Astrocyte (in vitro differentiated cells and primary cell): ENCODE results near the gene ZNF277. TPM values are rescaled to one million over a fixed set of nuclear protein-coding genes. Genes with fewer than 3 reads are reported as not detected.
A peak's percentile ranks its signal among the peaks of the same experiment; 100 is the strongest.
"Not testable (repeated sequence)": the region's sequence is repeated elsewhere in the genome, so short reads cannot be mapped to it uniquely, and the experiment has no call there.

Experiments
- DNase-seq: peaks from one replicate; pipeline ENCODE4 v3.0.0-alpha.2; 2010; ENCODE audit warnings: low read depth
- FAIRE-seq: peaks from 2 replicates; lab custom pipeline; 2011; peaks lifted over from hg19 to GRCh38; lab: Jason Lieb, UNC
- H2AFZ ChIP-seq: 2 replicates; pipeline ENCODE4 v1.6.0; 2012; ENCODE audit warnings: low read depth, low read length, inconsistent platforms
- H3K27ac ChIP-seq: 2 replicates; pipeline ENCODE4 v1.5.1; 2011; ENCODE audit warnings: low read depth, low read length, inconsistent platforms
- H3K27me3 ChIP-seq: 2 replicates; pipeline ENCODE4 v1.6.0; 2011; ENCODE audit warnings: low read length, inconsistent platforms; ENCODE audit not compliant: insufficient read depth
- H3K36me3 ChIP-seq: 2 replicates; pipeline ENCODE4 v1.5.1; 2011; ENCODE audit warnings: low read length, inconsistent platforms; ENCODE audit not compliant: insufficient read depth
- H3K4me1 ChIP-seq: 2 replicates; pipeline ENCODE4 v1.5.1; 2011; ENCODE audit warnings: low read length, inconsistent platforms; ENCODE audit not compliant: insufficient read depth
- H3K4me2 ChIP-seq: 2 replicates; pipeline ENCODE4 v1.6.0; 2012; ENCODE audit warnings: low read length, inconsistent platforms
- H3K4me3 ChIP-seq: 2 replicates; pipeline ENCODE4 v1.5.1; 2011; ENCODE audit warnings: low read depth, mild to moderate bottlenecking, low read length, inconsistent platforms; ENCODE audit not compliant: insufficient read depth
- H3K79me2 ChIP-seq: 2 replicates; pipeline ENCODE4 v1.6.0; 2012; ENCODE audit warnings: mild to moderate bottlenecking, low read length, inconsistent platforms; ENCODE audit not compliant: insufficient read depth
- H3K9ac ChIP-seq: 2 replicates; pipeline ENCODE4 v1.6.0; 2012; ENCODE audit warnings: mild to moderate bottlenecking, low read length, inconsistent platforms
- H3K9me3 ChIP-seq: 2 replicates; pipeline ENCODE4 v1.5.1; 2012; ENCODE audit warnings: low read depth, mild to moderate bottlenecking, low read length, inconsistent platforms; ENCODE audit not compliant: insufficient read depth
- H4K20me1 ChIP-seq: 2 replicates; pipeline ENCODE4 v1.6.0; 2012; ENCODE audit warnings: low read length, inconsistent platforms; ENCODE audit not compliant: insufficient read depth
- H3K27ac Mint-ChIP-seq: one replicate; pipeline ENCODE4 v1.8.0; 2021; ENCODE audit warnings: mild to moderate bottlenecking, mixed read lengths; ENCODE audit not compliant: unreplicated experiment
- H3K27me3 Mint-ChIP-seq: one replicate; pipeline ENCODE4 v1.8.0; 2021; ENCODE audit warnings: low read depth, mixed read lengths; ENCODE audit not compliant: unreplicated experiment
- H3K36me3 Mint-ChIP-seq: one replicate; pipeline ENCODE4 v1.8.0; 2021; ENCODE audit warnings: low read depth, mixed read lengths; ENCODE audit not compliant: unreplicated experiment
- H3K4me1 Mint-ChIP-seq: one replicate; pipeline ENCODE4 v1.8.0; 2021; ENCODE audit warnings: low read depth, mixed read lengths; ENCODE audit not compliant: unreplicated experiment
- H3K4me3 Mint-ChIP-seq: one replicate; pipeline ENCODE4 v1.8.0; 2021; ENCODE audit warnings: mild to moderate bottlenecking, moderate library complexity, mixed read lengths; ENCODE audit not compliant: unreplicated experiment
- H3K9me3 Mint-ChIP-seq: one replicate; pipeline ENCODE4 v1.8.0; 2021; ENCODE audit warnings: mild to moderate bottlenecking, mixed read lengths; ENCODE audit not compliant: unreplicated experiment
- EZH2 ChIP-seq: IDR thresholded peaks from 2 replicates; pipeline ENCODE4 v1.6.1; 2012; ENCODE audit warnings: mild to moderate bottlenecking, low read length, inconsistent platforms; ENCODE audit not compliant: insufficient read depth
- total RNA-seq: library from RNA; stranded (reverse); gene quantifications from 2 replicates; pipeline ENCODE4 v1.2.1, GENCODE V29; 2021
- TF ChIP-seq, protein P1 (sequence below): IDR thresholded peaks from 2 replicates; pipeline ENCODE4 v1.5.1; 2011; ENCODE audit warnings: low read depth, mild to moderate bottlenecking, inconsistent platforms, low read length, moderate library complexity; ENCODE audit not compliant: insufficient read depth

ZNF277 gene
- total RNA-seq, 1 donor from 2014 or later, result 23.0 TPM

GRCh38 chr7:112238330-112238729, 31.8 kb downstream of the ZNF277 start:
- Histone ChIP-seq H3K27me3 (no peaks in the 10 kb centered on the region), H4K20me1 (peaks cover 5% of the 10 kb centered on the region), H3K4me3 (no peak overlapping the region), H3K4me2 (no peak overlapping the region), H3K4me1 (peaks cover 10% of the 10 kb centered on the region), H3K79me2 (peaks cover 4% of the 10 kb centered on the region), H3K9ac (no peak overlapping the region), H3K27ac (no peak overlapping the region), H3K9me3 (no peaks in the 10 kb centered on the region), H3K36me3 (no peaks in the 10 kb centered on the region), H2AFZ (no peak overlapping the region)
- FAIRE-seq (no peak), DNase-seq (no peak)
- no peaks in the 10 kb centered on the region for H3K27me3 Mint-ChIP-seq
- H3K36me3 Mint-ChIP-seq, result peaks cover 5% of the 10 kb centered on the region
- peaks cover 15% of the 10 kb centered on the region for H3K4me1 Mint-ChIP-seq
- TF ChIP-seq, protein P1, sequence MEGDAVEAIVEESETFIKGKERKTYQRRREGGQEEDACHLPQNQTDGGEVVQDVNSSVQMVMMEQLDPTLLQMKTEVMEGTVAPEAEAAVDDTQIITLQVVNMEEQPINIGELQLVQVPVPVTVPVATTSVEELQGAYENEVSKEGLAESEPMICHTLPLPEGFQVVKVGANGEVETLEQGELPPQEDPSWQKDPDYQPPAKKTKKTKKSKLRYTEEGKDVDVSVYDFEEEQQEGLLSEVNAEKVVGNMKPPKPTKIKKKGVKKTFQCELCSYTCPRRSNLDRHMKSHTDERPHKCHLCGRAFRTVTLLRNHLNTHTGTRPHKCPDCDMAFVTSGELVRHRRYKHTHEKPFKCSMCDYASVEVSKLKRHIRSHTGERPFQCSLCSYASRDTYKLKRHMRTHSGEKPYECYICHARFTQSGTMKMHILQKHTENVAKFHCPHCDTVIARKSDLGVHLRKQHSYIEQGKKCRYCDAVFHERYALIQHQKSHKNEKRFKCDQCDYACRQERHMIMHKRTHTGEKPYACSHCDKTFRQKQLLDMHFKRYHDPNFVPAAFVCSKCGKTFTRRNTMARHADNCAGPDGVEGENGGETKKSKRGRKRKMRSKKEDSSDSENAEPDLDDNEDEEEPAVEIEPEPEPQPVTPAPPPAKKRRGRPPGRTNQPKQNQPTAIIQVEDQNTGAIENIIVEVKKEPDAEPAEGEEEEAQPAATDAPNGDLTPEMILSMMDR, result no peak
- no peak for TF ChIP-seq EZH2
- no peaks in the 10 kb centered on the region for H3K9me3 Mint-ChIP-seq
- H3K27ac Mint-ChIP-seq, result no peak overlapping the region
- no peak overlapping the region for H3K4me3 Mint-ChIP-seq

DNA sequence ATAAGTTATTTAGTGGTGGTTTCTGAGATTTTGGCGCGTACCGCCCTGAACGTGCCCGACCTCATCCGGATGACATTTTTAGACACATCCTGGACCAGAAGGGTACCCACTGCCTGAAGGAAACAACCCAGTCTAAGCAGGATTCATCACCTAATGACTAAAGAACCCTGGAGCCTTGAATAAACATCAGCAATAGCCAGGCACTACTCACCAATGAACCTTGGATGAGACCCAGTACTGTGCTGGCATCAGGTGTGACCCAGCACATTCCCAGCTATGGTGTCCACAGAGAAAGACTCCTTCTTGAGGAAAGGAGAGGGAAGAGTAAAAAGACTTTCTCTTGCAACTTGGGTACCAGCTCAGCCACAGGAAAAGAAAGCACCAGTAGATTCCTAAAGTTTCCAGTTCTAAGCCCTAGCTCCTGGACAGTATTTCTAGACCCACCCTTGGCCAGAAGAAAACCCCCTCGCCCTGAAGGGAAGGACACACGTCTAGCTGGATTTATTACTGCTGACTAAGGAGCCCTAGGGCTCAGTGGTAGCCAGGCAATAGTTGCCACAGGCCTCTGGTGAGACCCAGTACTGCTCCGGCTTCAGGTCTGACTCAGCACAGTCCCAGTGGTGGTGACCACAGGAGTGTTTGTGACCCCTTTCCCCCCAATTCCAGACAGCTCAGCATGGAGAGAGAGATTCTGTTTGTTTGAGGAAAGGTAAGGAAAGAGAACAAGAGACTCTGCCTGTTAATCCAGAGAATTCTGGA, 32.5 kb downstream of the ZNF277 start:
- H3K9ac ChIP-seq, result no peak overlapping the region
- TF ChIP-seq, protein P1, result no peak
- TF ChIP-seq EZH2, result no peak
- H3K9me3 ChIP-seq, result no peaks in the 10 kb centered on the region
- FAIRE-seq (no peak), DNase-seq (peak; percentile 22)
- H2AFZ ChIP-seq, result no peak overlapping the region
- H3K4me3 Mint-ChIP-seq, result no peak overlapping the region
- H4K20me1 ChIP-seq, result peaks cover 5% of the 10 kb centered on the region
- peaks cover 5% of the 10 kb centered on the region for H3K36me3 Mint-ChIP-seq
- H3K4me3 ChIP-seq, result no peak overlapping the region
- peaks cover 3% of the 10 kb centered on the region for H3K79me2 ChIP-seq
- H3K27me3 ChIP-seq, result no peaks in the 10 kb centered on the region
- no peaks in the 10 kb centered on the region for H3K9me3 Mint-ChIP-seq
- H3K27ac Mint-ChIP-seq, result peak overlapping the region; percentile 79
- H3K27me3 Mint-ChIP-seq, result no peaks in the 10 kb centered on the region
- no peaks in the 10 kb centered on the region for H3K36me3 ChIP-seq
- H3K4me1 Mint-ChIP-seq, result peaks cover 16% of the 10 kb centered on the region
- peaks cover 10% of the 10 kb centered on the region for H3K4me1 ChIP-seq
- no peak overlapping the region for H3K27ac ChIP-seq
- H3K4me2 ChIP-seq, result peak overlapping the region; percentile 26

GRCh38 chr7:112248598-112248997, 42.1 kb downstream of the ZNF277 start:
- H3K79me2 ChIP-seq, result peaks cover 3% of the 10 kb centered on the region
- H3K4me3 ChIP-seq, result no peak overlapping the region
- no peak overlapping the region for H3K4me2 ChIP-seq
- TF ChIP-seq, protein P1, result no peak
- no peak for TF ChIP-seq EZH2
- H2AFZ ChIP-seq, result no peak overlapping the region
- H3K36me3 Mint-ChIP-seq, result no peaks in the 10 kb centered on the region
- H3K36me3 ChIP-seq, result no peaks in the 10 kb centered on the region
- H3K4me3 Mint-ChIP-seq, result no peak overlapping the region
- H3K9me3 Mint-ChIP-seq, result peaks cover 5% of the 10 kb centered on the region
- DNase-seq, result no peak
- H3K9ac ChIP-seq, result no peak overlapping the region
- H3K27me3 ChIP-seq, result no peaks in the 10 kb centered on the region
- peaks cover 10% of the 10 kb centered on the region for H4K20me1 ChIP-seq
- no peaks in the 10 kb centered on the region for H3K27me3 Mint-ChIP-seq
- H3K4me1 ChIP-seq, result peaks cover 3% of the 10 kb centered on the region
- H3K27ac ChIP-seq, result no peak overlapping the region
- H3K9me3 ChIP-seq, result no peaks in the 10 kb centered on the region
- FAIRE-seq, result no peak
- H3K27ac Mint-ChIP-seq, result no peak overlapping the region
- H3K4me1 Mint-ChIP-seq, result peaks cover 18% of the 10 kb centered on the region

DNA sequence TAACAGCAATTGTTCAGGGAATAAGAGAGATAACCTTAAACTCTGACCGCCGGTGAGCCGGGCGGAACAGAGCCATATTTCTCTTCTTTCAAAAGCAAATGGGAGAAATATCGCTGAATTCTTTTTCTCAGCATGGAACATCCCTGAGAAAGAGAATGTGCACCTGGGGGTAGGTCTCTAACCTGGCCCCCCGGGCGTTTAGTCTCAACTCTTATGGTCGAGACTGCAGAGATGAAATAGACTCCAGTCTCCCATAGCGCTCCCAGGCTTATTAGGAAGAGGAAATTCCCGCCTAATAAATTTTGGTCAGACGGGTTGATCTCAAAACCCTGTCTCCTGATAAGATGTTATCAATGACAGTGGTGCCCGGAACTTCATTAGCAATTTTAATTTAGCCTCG, 43.5 kb downstream of the ZNF277 start:
- H3K4me1 Mint-ChIP-seq, result peaks cover 18% of the 10 kb centered on the region
- not testable (repeated sequence) for H2AFZ ChIP-seq, H3K27ac Mint-ChIP-seq, H3K4me3 ChIP-seq, H3K4me2 ChIP-seq, H3K9me3 ChIP-seq, H3K36me3 ChIP-seq, H3K9ac ChIP-seq, H4K20me1 ChIP-seq, H3K36me3 Mint-ChIP-seq, H3K27me3 Mint-ChIP-seq, H3K27me3 ChIP-seq, FAIRE-seq, H3K27ac ChIP-seq, H3K4me3 Mint-ChIP-seq, H3K9me3 Mint-ChIP-seq, H3K79me2 ChIP-seq, H3K4me1 ChIP-seq, DNase-seq
